GM12878 (cell line): ENCODE results near the gene SAPCD2. TPM values are rescaled to one million over a fixed set of nuclear protein-coding genes. Genes with fewer than 3 reads are reported as not detected.

ENCODE experiments used
- ATAC-seq: fragments of 200-7000 bp; cut with Tn5 transposase; 3 replicates; pipeline ENCODE4 v1.9.1; 2020; ENCODE audit warnings: mild to moderate bottlenecking, moderate library complexity
- BruUV-seq: library from RNA; stranded (reverse); fragments of 400-500 nt; replicated peaks from 2 replicates; lab custom pipeline; 2021; lab: Mats Ljungman, UMichigan
- CTCF ChIA-PET: fragments of 300-600 bp; sonication (Branson Sonifier 250); formaldehyde crosslinking; extraction: SDS; loops from one replicate; lab custom pipeline; 2021; ENCODE audit warnings: inconsistent platforms; lab: Yijun Ruan, JAX
- POLR2A ChIA-PET: fragments of 350-600 bp; formaldehyde crosslinking; extraction: SDS; loops from one replicate; lab custom pipeline; 2021; ENCODE audit warnings: inconsistent platforms; lab: Charles Lee
- RAD21 ChIA-PET: fragments of 300-600 bp; sonication (Branson Sonifier 250); formaldehyde crosslinking; loops from one replicate; lab custom pipeline; 2023; ENCODE audit warnings: antibody characterized with exemption; ENCODE audit not compliant: unreplicated experiment; lab: Charles Lee
- SMC1A ChIA-PET: fragments of 300-600 bp; sonication (Branson Sonifier 250); formaldehyde crosslinking; loops from one replicate; lab custom pipeline; 2023; ENCODE audit not compliant: unreplicated experiment, uncharacterized antibody; lab: Charles Lee
- DNase-seq: peaks from one replicate; pipeline ENCODE4 v3.0.0-alpha.2; 2011; ENCODE audit warnings: low read depth, low spot score
- FAIRE-seq: peaks from 3 replicates; lab custom pipeline; 2011; peaks lifted over from hg19 to GRCh38; lab: Jason Lieb, UNC
- H2AFZ ChIP-seq: 2 replicates; pipeline ENCODE4 v1.6.0; 2011; ENCODE audit warnings: low read depth, low read length, control low read depth; ENCODE audit not compliant: control insufficient read depth
- H3K27ac ChIP-seq: 2 replicates; pipeline ENCODE4 v1.5.1; 2011; ENCODE audit warnings: control low read depth; ENCODE audit not compliant: control insufficient read depth, insufficient read depth
- H3K27me3 ChIP-seq, 2 experiments: replicated peaks in 1 of 2; 2 replicates each; pipeline versions ENCODE4 v1.6.0 to v1.6.1; 2011; ENCODE audit warnings: low read length in 1 of 2; ENCODE audit not compliant: control insufficient read depth in 2 of 2, insufficient read depth in 2 of 2
- H3K36me3 ChIP-seq, 2 experiments: 2 replicates each; pipeline ENCODE4 v1.5.1; 2011; ENCODE audit warnings: low read length in 1 of 2; ENCODE audit not compliant: control insufficient read depth in 2 of 2, insufficient read depth in 2 of 2
- H3K4me1 ChIP-seq: 2 replicates; pipeline ENCODE4 v1.6.1; 2011; ENCODE audit warnings: mild to moderate bottlenecking, low read length, moderate library complexity, mixed read lengths; ENCODE audit not compliant: control insufficient read depth, insufficient read depth
- H3K4me2 ChIP-seq: 2 replicates; pipeline ENCODE4 v1.6.0; 2011; ENCODE audit warnings: control low read depth; ENCODE audit not compliant: control insufficient read depth, insufficient read depth
- H3K4me3 ChIP-seq: fragments of 200-600 bp; sonication (generic); 2 replicates; pipeline ENCODE4 v1.5.1; 2016
- H3K79me2 ChIP-seq: 2 replicates; pipeline ENCODE4 v1.6.0; 2011; ENCODE audit warnings: low read length; ENCODE audit not compliant: control insufficient read depth, insufficient read depth
- H3K9ac ChIP-seq: 2 replicates; pipeline ENCODE4 v1.8.0; 2011; ENCODE audit warnings: low read length, control low read depth, mixed read lengths; ENCODE audit not compliant: control insufficient read depth, insufficient read depth
- H3K9me3 ChIP-seq: replicated peaks from 3 replicates; pipeline ENCODE4 v1.5.1; 2011; ENCODE audit warnings: mild to moderate bottlenecking, low read length; ENCODE audit not compliant: control insufficient read depth, insufficient read depth
- H4K20me1 ChIP-seq: 2 replicates; pipeline ENCODE4 v1.6.0; 2011; ENCODE audit not compliant: control insufficient read depth, insufficient read depth
- CBX5 ChIP-seq: sonication (generic); IDR thresholded peaks from 2 replicates; pipeline ENCODE4 v1.6.1; 2016; ENCODE audit warnings: low read depth, moderate library complexity, mild to moderate bottlenecking, inconsistent platforms
- LARP7 ChIP-seq: fragments of 450-650 bp; IDR thresholded peaks from 2 replicates; pipeline ENCODE4 v1.6.1; 2017; ENCODE audit warnings: mild to moderate bottlenecking
- ZNF207 ChIP-seq: fragments of 450-650 bp; IDR thresholded peaks from 2 replicates; pipeline ENCODE4 v1.6.1; 2014; ENCODE audit warnings: antibody characterized with exemption, mild to moderate bottlenecking, borderline replicate concordance
- WGBS: methylation state at CpG from one replicate; pipeline ENCODE4 v1.1.6; 2016; ENCODE audit warnings: low lambda C conversion rate; ENCODE audit not compliant: insufficient replicate concordance, insufficient coverage; ENCODE audit errors: missing lambda C conversion rate; 5-methylcytosine and 5-hydroxymethylcytosine counted together
- in situ Hi-C: fragments of 300-500 bp; cut with MboI; formaldehyde crosslinking; loops from 9 replicates; pipeline ENCODE4 v1.14.3; 2018; ENCODE audit warnings: mixed read lengths
- intact Hi-C: fragments of 100-400 bp; cut with micrococcal nuclease; formaldehyde crosslinking; loops from one replicate; pipeline ENCODE4 v1.14.2; 2022; ENCODE audit not compliant: unreplicated experiment
- polyA plus RNA-seq, 11 experiments: library from polyadenylated mRNA; depleted of rRNA in 4 of 11; unstranded in 6 of 11; stranded (reverse) in 5 of 11; fragments of >200 nt; fragmentation: Nextera tagmentation in 4 of 11; fragmentation: Illumina TruSeq in 1 of 11; extraction: Ambion mirVana in 4 of 11; extraction: Trizol in 1 of 11; gene quantifications; 1 replicate in 1 of 11; 2 replicates in 10 of 11; pipeline versions ENCODE4 v1.2.1 to v1.2.3, GENCODE V29; 2011 to 2016; ENCODE audit warnings: inconsistent platforms in 2 of 11, missing spikeins in 2 of 11, low read depth in 1 of 11
- small RNA-seq: library from RNA; depleted of rRNA; stranded (forward); fragments of <200 nt; gene quantifications from one replicate; pipeline ENCODE3, GENCODE V24; 2014
- total RNA-seq, 4 experiments: library from RNA; depleted of rRNA in 3 of 4; stranded (reverse); fragments of >200 nt in 3 of 4; fragmentation: Illumina TruSeq in 1 of 4; extraction: Trizol in 1 of 4; gene quantifications; 2 replicates each; pipeline versions ENCODE4 v1.2.1 to v1.2.3, GENCODE V29; 2013 to 2021
- TF ChIP-seq, protein P1 (sequence below): fragments of 450-650 bp; IDR thresholded peaks from 2 replicates; pipeline ENCODE4 v1.6.1; 2018; ENCODE audit warnings: borderline replicate concordance, mild to moderate bottlenecking; ENCODE audit not compliant: partially characterized antibody
- TF ChIP-seq, protein P2 (sequence below), 3 experiments: IDR thresholded peaks in 2 of 3; conservative IDR thresholded peaks in 1 of 3; 2 replicates each; pipeline ENCODE4 v1.5.1; 2011; ENCODE audit warnings: low read depth in 3 of 3, low read length in 3 of 3, mild to moderate bottlenecking in 3 of 3, control low read depth in 2 of 3, moderate library complexity in 2 of 3, inconsistent platforms in 1 of 3, mixed read lengths in 1 of 3; ENCODE audit not compliant: control insufficient read depth in 2 of 3, insufficient read depth in 1 of 3; ENCODE audit errors: extremely low read depth in 1 of 3

The SAPCD2 gene
- total and polyA plus RNA-seq, 10 of the 15 experiments (the other 5 are each of a cell fraction or from before 2014, with no cell fraction given), result 1.6 to 35.2 (median 7.2) TPM

- no peak for FAIRE-seq
- H3K9me3 ChIP-seq, result no peaks in the 10 kb centered on the region; the same call in 2 of the 3 replicates
- intact Hi-C loops, result no loop called here
- no peak for TF ChIP-seq CBX5
- TF ChIP-seq ZNF207, result no peak
- TF ChIP-seq, protein P1, sequence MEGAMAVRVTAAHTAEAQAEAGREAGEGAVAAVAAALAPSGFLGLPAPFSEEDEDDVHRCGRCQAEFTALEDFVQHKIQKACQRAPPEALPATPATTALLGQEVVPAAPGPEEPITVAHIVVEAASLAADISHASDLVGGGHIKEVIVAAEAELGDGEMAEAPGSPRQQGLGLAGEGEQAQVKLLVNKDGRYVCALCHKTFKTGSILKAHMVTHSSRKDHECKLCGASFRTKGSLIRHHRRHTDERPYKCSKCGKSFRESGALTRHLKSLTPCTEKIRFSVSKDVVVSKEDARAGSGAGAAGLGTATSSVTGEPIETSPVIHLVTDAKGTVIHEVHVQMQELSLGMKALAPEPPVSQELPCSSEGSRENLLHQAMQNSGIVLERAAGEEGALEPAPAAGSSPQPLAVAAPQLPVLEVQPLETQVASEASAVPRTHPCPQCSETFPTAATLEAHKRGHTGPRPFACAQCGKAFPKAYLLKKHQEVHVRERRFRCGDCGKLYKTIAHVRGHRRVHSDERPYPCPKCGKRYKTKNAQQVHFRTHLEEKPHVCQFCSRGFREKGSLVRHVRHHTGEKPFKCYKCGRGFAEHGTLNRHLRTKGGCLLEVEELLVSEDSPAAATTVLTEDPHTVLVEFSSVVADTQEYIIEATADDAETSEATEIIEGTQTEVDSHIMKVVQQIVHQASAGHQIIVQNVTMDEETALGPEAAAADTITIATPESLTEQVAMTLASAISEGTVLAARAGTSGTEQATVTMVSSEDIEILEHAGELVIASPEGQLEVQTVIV, result no peak
- no peak for TF ChIP-seq LARP7
- TF ChIP-seq, protein P2, sequence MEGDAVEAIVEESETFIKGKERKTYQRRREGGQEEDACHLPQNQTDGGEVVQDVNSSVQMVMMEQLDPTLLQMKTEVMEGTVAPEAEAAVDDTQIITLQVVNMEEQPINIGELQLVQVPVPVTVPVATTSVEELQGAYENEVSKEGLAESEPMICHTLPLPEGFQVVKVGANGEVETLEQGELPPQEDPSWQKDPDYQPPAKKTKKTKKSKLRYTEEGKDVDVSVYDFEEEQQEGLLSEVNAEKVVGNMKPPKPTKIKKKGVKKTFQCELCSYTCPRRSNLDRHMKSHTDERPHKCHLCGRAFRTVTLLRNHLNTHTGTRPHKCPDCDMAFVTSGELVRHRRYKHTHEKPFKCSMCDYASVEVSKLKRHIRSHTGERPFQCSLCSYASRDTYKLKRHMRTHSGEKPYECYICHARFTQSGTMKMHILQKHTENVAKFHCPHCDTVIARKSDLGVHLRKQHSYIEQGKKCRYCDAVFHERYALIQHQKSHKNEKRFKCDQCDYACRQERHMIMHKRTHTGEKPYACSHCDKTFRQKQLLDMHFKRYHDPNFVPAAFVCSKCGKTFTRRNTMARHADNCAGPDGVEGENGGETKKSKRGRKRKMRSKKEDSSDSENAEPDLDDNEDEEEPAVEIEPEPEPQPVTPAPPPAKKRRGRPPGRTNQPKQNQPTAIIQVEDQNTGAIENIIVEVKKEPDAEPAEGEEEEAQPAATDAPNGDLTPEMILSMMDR (IDR thresholded peaks at IDR 0.05 in 2 of 3, conservative IDR thresholded peaks at IDR 0.05 in 1 of 3; ENCODE audit: control insufficient read depth in 2 of 3, extremely low read depth in 1 of 3, insufficient read depth in 1 of 3, low read depth in 3 of 3, low read length in 3 of 3), result no peak
- TF ChIP-seq, all 136 proteins: peak for 0
- POLR2A ChIA-PET, result no interaction called here
- Histone ChIP-seq H3K4me1 (no peaks in the 10 kb centered on the region), H4K20me1 (no peaks in the 10 kb centered on the region), H2AFZ (no peak overlapping the region), H3K4me3 (no peak overlapping the region), H3K79me2 (no peaks in the 10 kb centered on the region), H3K27ac (no peak overlapping the region), H3K27me3 (no peaks in the 10 kb centered on the region), H3K4me2 (no peak overlapping the region), H3K9ac (no peak overlapping the region), H3K36me3 (no peaks in the 10 kb centered on the region)
- ATAC-seq, result no peak
- RAD21 ChIA-PET, result no interaction called here
- BruUV-seq, result no TSS peak
- WGBS, result 91% methylated on average over 47 of the region's 67 CpGs
- no peak for DNase-seq
- CTCF ChIA-PET, result no interaction called here
- SMC1A ChIA-PET, result no interaction called here
- in situ Hi-C loops, result no loop called here
Observed at GRCh38 chr9:137012694-137013570, 57.4 kb downstream of the SAPCD2 start.

Small RNAs within 50 kb of the gene (small RNA-seq; reads per million reads assigned to genes)
- not detected for gene RF00153

Other genes starting within 250 kb of the SAPCD2 start
Only the 7 nearest of the 36 such genes appear.
- 0.93 and 1.2 TPM in 2 replicates for gene ABCA2, start 42.3 kb downstream of the SAPCD2 start, total RNA-seq (2014; rRNA removed)
- 0.13 and 0.46 TPM in 2 replicates for gene ABCA2, start 42.3 kb downstream of the SAPCD2 start, total RNA-seq (2014; rRNA removed; fragmentation: Illumina TruSeq; extraction: Trizol)
- 1.8 and 2.6 TPM in 2 replicates for gene ABCA2, start 42.3 kb downstream of the SAPCD2 start, total RNA-seq (2021)
- gene ABCA2, start 42.3 kb downstream of the SAPCD2 start, polyA plus RNA-seq (2011; rRNA removed), result 1.2 and 2.3 TPM in 2 replicates
- 0.08 and 0.34 TPM in 2 replicates for gene ABCA2, start 42.3 kb downstream of the SAPCD2 start, polyA plus RNA-seq (2014; fragmentation: Illumina TruSeq; extraction: Trizol)
- gene ABCA2, start 42.3 kb downstream of the SAPCD2 start, polyA plus RNA-seq (2014; fragmentation: Nextera tagmentation; extraction: Ambion mirVana), result not detected
- 1.1 and 2.7 TPM in 2 replicates for gene ABCA2, start 42.3 kb downstream of the SAPCD2 start, polyA plus RNA-seq (2014; rRNA removed)
- under 1 TPM; 0.25 to 0.35 TPM for gene ABCA2, start 42.3 kb downstream of the SAPCD2 start, polyA plus RNA-seq (2016; fragmentation: Nextera tagmentation; extraction: Ambion mirVana)
- 0.16 and 0.17 TPM in 2 replicates for gene FUT7, start 38.5 kb downstream of the SAPCD2 start, total RNA-seq (2014; rRNA removed)
- gene FUT7, start 38.5 kb downstream of the SAPCD2 start, total RNA-seq (2014; rRNA removed; fragmentation: Illumina TruSeq; extraction: Trizol), result 0.04 and 0.05 TPM in 2 replicates
- gene FUT7, start 38.5 kb downstream of the SAPCD2 start, total RNA-seq (2021), result 0.13 and 0.16 TPM in 2 replicates
- 0.12 and 0.23 TPM in 2 replicates for gene FUT7, start 38.5 kb downstream of the SAPCD2 start, polyA plus RNA-seq (2011; rRNA removed)
- gene FUT7, start 38.5 kb downstream of the SAPCD2 start, polyA plus RNA-seq (2014; fragmentation: Illumina TruSeq; extraction: Trizol), result 0.04 TPM in 1 of 2 replicates, not detected in the other
- not detected for gene FUT7, start 38.5 kb downstream of the SAPCD2 start, polyA plus RNA-seq (2014; fragmentation: Nextera tagmentation; extraction: Ambion mirVana)
- gene FUT7, start 38.5 kb downstream of the SAPCD2 start, polyA plus RNA-seq (2014; rRNA removed), result 0.25 and 0.29 TPM in 2 replicates
- under 1 TPM; 0.32 to 0.62 TPM for gene FUT7, start 38.5 kb downstream of the SAPCD2 start, polyA plus RNA-seq (2016; fragmentation: Nextera tagmentation; extraction: Ambion mirVana)
- gene NPDC1, start 24.4 kb downstream of the SAPCD2 start, total RNA-seq (2014; rRNA removed), result 0.11 and 1.2 TPM in 2 replicates
- 0.13 TPM in 1 of 2 replicates, not detected in the other for gene NPDC1, start 24.4 kb downstream of the SAPCD2 start, total RNA-seq (2014; rRNA removed; fragmentation: Illumina TruSeq; extraction: Trizol)
- 0.64 and 1.5 TPM in 2 replicates for gene NPDC1, start 24.4 kb downstream of the SAPCD2 start, total RNA-seq (2021)
- 0.14 and 0.19 TPM in 2 replicates for gene NPDC1, start 24.4 kb downstream of the SAPCD2 start, polyA plus RNA-seq (2011; rRNA removed)
- 0.04 TPM in 1 of 2 replicates, not detected in the other for gene NPDC1, start 24.4 kb downstream of the SAPCD2 start, polyA plus RNA-seq (2014; fragmentation: Illumina TruSeq; extraction: Trizol)
- gene NPDC1, start 24.4 kb downstream of the SAPCD2 start, polyA plus RNA-seq (2014; fragmentation: Nextera tagmentation; extraction: Ambion mirVana), result not detected
- 0.42 and 0.58 TPM in 2 replicates for gene NPDC1, start 24.4 kb downstream of the SAPCD2 start, polyA plus RNA-seq (2014; rRNA removed)
- 1 to 10 TPM; 1.1 to 1.7 TPM for gene NPDC1, start 24.4 kb downstream of the SAPCD2 start, polyA plus RNA-seq (2016; fragmentation: Nextera tagmentation; extraction: Ambion mirVana)
- 0.05 and 0.40 TPM in 2 replicates for gene ENTPD2, start 16.5 kb downstream of the SAPCD2 start, total RNA-seq (2014; rRNA removed)
- gene ENTPD2, start 16.5 kb downstream of the SAPCD2 start, total RNA-seq (2014; rRNA removed; fragmentation: Illumina TruSeq; extraction: Trizol), result not detected in 2 replicates
- gene ENTPD2, start 16.5 kb downstream of the SAPCD2 start, total RNA-seq (2021), result 1.4 and 2.0 TPM in 2 replicates
- gene ENTPD2, start 16.5 kb downstream of the SAPCD2 start, polyA plus RNA-seq (2011; rRNA removed), result 0.19 TPM in 1 of 2 replicates, not detected in the other
- 0.18 TPM in 1 of 2 replicates, not detected in the other for gene ENTPD2, start 16.5 kb downstream of the SAPCD2 start, polyA plus RNA-seq (2014; fragmentation: Illumina TruSeq; extraction: Trizol)
- gene ENTPD2, start 16.5 kb downstream of the SAPCD2 start, polyA plus RNA-seq (2014; fragmentation: Nextera tagmentation; extraction: Ambion mirVana), result under 1 TPM in 1 of 2 experiments, not detected in 1; 0.15 TPM
- 0.91 and 1.2 TPM in 2 replicates for gene ENTPD2, start 16.5 kb downstream of the SAPCD2 start, polyA plus RNA-seq (2014; rRNA removed)
- gene ENTPD2, start 16.5 kb downstream of the SAPCD2 start, polyA plus RNA-seq (2016; fragmentation: Nextera tagmentation; extraction: Ambion mirVana), result 1 to 10 TPM; 1.5 to 1.8 TPM
- 9.3 and 9.5 TPM in 2 replicates for gene UAP1L1, start 7.0 kb upstream of the SAPCD2 start, total RNA-seq (2014; rRNA removed)
- 4.4 and 4.6 TPM in 2 replicates for gene UAP1L1, start 7.0 kb upstream of the SAPCD2 start, total RNA-seq (2014; rRNA removed; fragmentation: Illumina TruSeq; extraction: Trizol)
- 14.5 and 15.7 TPM in 2 replicates for gene UAP1L1, start 7.0 kb upstream of the SAPCD2 start, total RNA-seq (2021)
- 5.3 and 6.2 TPM in 2 replicates for gene UAP1L1, start 7.0 kb upstream of the SAPCD2 start, polyA plus RNA-seq (2011; rRNA removed)
- gene UAP1L1, start 7.0 kb upstream of the SAPCD2 start, polyA plus RNA-seq (2014; fragmentation: Illumina TruSeq; extraction: Trizol), result 4.4 and 8.7 TPM in 2 replicates
- gene UAP1L1, start 7.0 kb upstream of the SAPCD2 start, polyA plus RNA-seq (2014; fragmentation: Nextera tagmentation; extraction: Ambion mirVana), result 1 to 10 TPM in 1 of 2 experiments, under 1 TPM in 1; 0.29 to 1.2 TPM
- 12.8 and 13.8 TPM in 2 replicates for gene UAP1L1, start 7.0 kb upstream of the SAPCD2 start, polyA plus RNA-seq (2014; rRNA removed)
- gene UAP1L1, start 7.0 kb upstream of the SAPCD2 start, polyA plus RNA-seq (2016; fragmentation: Nextera tagmentation; extraction: Ambion mirVana), result 1 to 10 TPM; 1.5 to 5.4 TPM
- gene MAN1B1, start 16.4 kb upstream of the SAPCD2 start, total RNA-seq (2014; rRNA removed), result 27.2 and 34.1 TPM in 2 replicates
- gene MAN1B1, start 16.4 kb upstream of the SAPCD2 start, total RNA-seq (2014; rRNA removed; fragmentation: Illumina TruSeq; extraction: Trizol), result 16.3 and 21.4 TPM in 2 replicates
- 27.1 and 33.3 TPM in 2 replicates for gene MAN1B1, start 16.4 kb upstream of the SAPCD2 start, total RNA-seq (2021)
- gene MAN1B1, start 16.4 kb upstream of the SAPCD2 start, polyA plus RNA-seq (2011; rRNA removed), result 23.7 and 31.2 TPM in 2 replicates
- 14.8 and 23.5 TPM in 2 replicates for gene MAN1B1, start 16.4 kb upstream of the SAPCD2 start, polyA plus RNA-seq (2014; fragmentation: Illumina TruSeq; extraction: Trizol)
- gene MAN1B1, start 16.4 kb upstream of the SAPCD2 start, polyA plus RNA-seq (2014; fragmentation: Nextera tagmentation; extraction: Ambion mirVana), result 1 to 10 TPM in 1 of 2 experiments, under 1 TPM in 1; 0.71 to 2.0 TPM
- 23.4 and 28.4 TPM in 2 replicates for gene MAN1B1, start 16.4 kb upstream of the SAPCD2 start, polyA plus RNA-seq (2014; rRNA removed)
- 10 to 100 TPM; 21.9 to 22.1 TPM for gene MAN1B1, start 16.4 kb upstream of the SAPCD2 start, polyA plus RNA-seq (2016; fragmentation: Nextera tagmentation; extraction: Ambion mirVana)
- 164 and 177 TPM in 2 replicates for gene DPP7, start 44.2 kb upstream of the SAPCD2 start, total RNA-seq (2014; rRNA removed)
- 64.3 and 71.9 TPM in 2 replicates for gene DPP7, start 44.2 kb upstream of the SAPCD2 start, total RNA-seq (2014; rRNA removed; fragmentation: Illumina TruSeq; extraction: Trizol)
- 227 and 245 TPM in 2 replicates for gene DPP7, start 44.2 kb upstream of the SAPCD2 start, total RNA-seq (2021)
- 35.2 and 84.8 TPM in 2 replicates for gene DPP7, start 44.2 kb upstream of the SAPCD2 start, polyA plus RNA-seq (2011; rRNA removed)
- 9.2 and 24.8 TPM in 2 replicates for gene DPP7, start 44.2 kb upstream of the SAPCD2 start, polyA plus RNA-seq (2014; fragmentation: Illumina TruSeq; extraction: Trizol)
- gene DPP7, start 44.2 kb upstream of the SAPCD2 start, polyA plus RNA-seq (2014; fragmentation: Nextera tagmentation; extraction: Ambion mirVana), result 10 to 100 TPM in 1 of 2 experiments, under 1 TPM in 1; 0.68 to 10.0 TPM
- gene DPP7, start 44.2 kb upstream of the SAPCD2 start, polyA plus RNA-seq (2014; rRNA removed), result 225 and 260 TPM in 2 replicates
- gene DPP7, start 44.2 kb upstream of the SAPCD2 start, polyA plus RNA-seq (2016; fragmentation: Nextera tagmentation; extraction: Ambion mirVana), result 100 to 1,000 TPM; 128 to 150 TPM